Thoracic aorta (tissue), 2 donors: ENCODE results near the gene PAPPA2. TPM values are rescaled to one million over a fixed set of nuclear protein-coding genes. Genes with fewer than 3 reads are reported as not detected.

Experiments used
- ATAC-seq: fragments of 150-250 bp; one replicate; pipeline ENCODE4 v1.8.0; 2017; ENCODE audit warnings: low read depth; ENCODE audit not compliant: insufficient number of reproducible peaks, low FRiP score
- DNase-seq: peaks from one replicate; pipeline ENCODE4 v3.0.0-alpha.2; 2020; ENCODE audit warnings: low spot score
- H3K27ac ChIP-seq, 2 donors: fragments of 200-600 bp; sonication (generic); 1 replicate in 1 of 2; 2 replicates in 1 of 2; pipeline ENCODE4 v1.5.1; 2016; ENCODE audit warnings: mild to moderate bottlenecking in 2 of 2, moderate library complexity in 2 of 2
- H3K27me3 ChIP-seq: fragments of 200-600 bp; sonication (generic); replicated peaks from 2 replicates; pipeline ENCODE4 v1.6.0; 2016; ENCODE audit warnings: mild to moderate bottlenecking; ENCODE audit not compliant: insufficient read depth
- H3K36me3 ChIP-seq: fragments of 200-600 bp; sonication (generic); one replicate; pipeline ENCODE4 v1.5.1; 2016
- H3K4me1 ChIP-seq, 2 donors: fragments of 200-600 bp; sonication (generic); 1 replicate in 1 of 2; 2 replicates in 1 of 2; pipeline versions ENCODE4 v1.5.1 to v1.6.0; 2016; ENCODE audit warnings: low read depth in 2 of 2, mild to moderate bottlenecking in 1 of 2; ENCODE audit not compliant: control insufficient read depth in 1 of 2
- H3K4me3 ChIP-seq: fragments of 200-600 bp; sonication (generic); 2 replicates; pipeline ENCODE4 v1.5.1; 2016; ENCODE audit warnings: mild to moderate bottlenecking
- H3K9me3 ChIP-seq: fragments of 200-600 bp; sonication (generic); 2 replicates; pipeline ENCODE4 v1.5.1; 2016
- total RNA-seq, 2 donors: library from RNA; depleted of rRNA; stranded (reverse); fragments of >200 nt; gene quantifications; one replicate each; pipeline versions ENCODE4 v1.1.0 to v1.2.3, GENCODE V29; 2016
- TF ChIP-seq, protein P1 (sequence below): fragments of 200-600 bp; sonication (generic); IDR thresholded peaks from one replicate; pipeline ENCODE4 v1.5.1; 2019; ENCODE audit warnings: antibody characterized with exemption

Gene PAPPA2
- total RNA-seq, 2 donors from 2014 or later: 1.1 to 2.0 TPM

DNA sequence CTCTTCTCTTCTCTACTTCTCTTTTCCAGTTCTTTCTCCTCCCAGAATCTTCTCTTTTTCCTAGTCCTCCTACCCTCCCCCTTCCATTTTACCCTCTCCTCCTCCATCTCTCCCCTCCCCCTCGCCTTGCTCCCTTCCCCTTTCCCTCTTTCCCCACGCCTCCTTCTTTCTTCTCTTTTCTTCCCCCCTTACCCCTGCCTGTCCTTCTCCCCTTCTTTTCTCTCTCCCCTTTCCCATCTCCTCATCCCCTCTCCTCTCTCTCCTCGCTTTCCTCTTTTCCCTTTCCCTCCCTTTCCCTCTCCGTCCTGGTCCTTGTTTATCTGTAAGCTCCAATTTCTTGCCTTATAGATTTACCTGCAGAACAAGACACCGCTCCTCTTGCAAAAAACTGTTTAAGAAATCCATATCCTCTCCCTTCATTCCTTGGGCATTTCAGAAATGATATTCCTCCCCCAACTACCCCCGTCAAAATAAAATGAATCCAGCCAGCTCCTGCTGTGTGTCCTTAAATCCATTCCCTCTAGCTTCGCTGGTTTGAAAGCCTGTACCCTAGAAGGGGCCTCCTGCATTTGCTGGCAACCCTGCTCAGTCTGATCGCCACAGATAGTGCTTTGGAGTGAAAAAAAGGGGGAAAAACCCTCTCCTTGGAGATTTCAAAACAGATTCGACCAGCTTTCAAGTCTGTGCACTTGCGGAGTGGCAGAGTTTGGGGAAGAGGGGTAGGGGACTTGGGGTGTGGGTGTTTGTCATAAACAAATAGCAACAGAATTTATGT lies 89.4 kb downstream of the PAPPA2 start:
- no peaks in the 10 kb centered on the region for H3K36me3 ChIP-seq
- no peaks in the 10 kb centered on the region for H3K4me1 ChIP-seq
- no peak overlapping the region for H3K27ac ChIP-seq
- TF ChIP-seq, protein P1, sequence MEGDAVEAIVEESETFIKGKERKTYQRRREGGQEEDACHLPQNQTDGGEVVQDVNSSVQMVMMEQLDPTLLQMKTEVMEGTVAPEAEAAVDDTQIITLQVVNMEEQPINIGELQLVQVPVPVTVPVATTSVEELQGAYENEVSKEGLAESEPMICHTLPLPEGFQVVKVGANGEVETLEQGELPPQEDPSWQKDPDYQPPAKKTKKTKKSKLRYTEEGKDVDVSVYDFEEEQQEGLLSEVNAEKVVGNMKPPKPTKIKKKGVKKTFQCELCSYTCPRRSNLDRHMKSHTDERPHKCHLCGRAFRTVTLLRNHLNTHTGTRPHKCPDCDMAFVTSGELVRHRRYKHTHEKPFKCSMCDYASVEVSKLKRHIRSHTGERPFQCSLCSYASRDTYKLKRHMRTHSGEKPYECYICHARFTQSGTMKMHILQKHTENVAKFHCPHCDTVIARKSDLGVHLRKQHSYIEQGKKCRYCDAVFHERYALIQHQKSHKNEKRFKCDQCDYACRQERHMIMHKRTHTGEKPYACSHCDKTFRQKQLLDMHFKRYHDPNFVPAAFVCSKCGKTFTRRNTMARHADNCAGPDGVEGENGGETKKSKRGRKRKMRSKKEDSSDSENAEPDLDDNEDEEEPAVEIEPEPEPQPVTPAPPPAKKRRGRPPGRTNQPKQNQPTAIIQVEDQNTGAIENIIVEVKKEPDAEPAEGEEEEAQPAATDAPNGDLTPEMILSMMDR: no peak
- H3K4me3 ChIP-seq: no peak overlapping the region
- no peaks in the 10 kb centered on the region for H3K27me3 ChIP-seq
- DNase-seq: no peak
- H3K9me3 ChIP-seq: no peaks in the 10 kb centered on the region
- no peak for ATAC-seq

DNA sequence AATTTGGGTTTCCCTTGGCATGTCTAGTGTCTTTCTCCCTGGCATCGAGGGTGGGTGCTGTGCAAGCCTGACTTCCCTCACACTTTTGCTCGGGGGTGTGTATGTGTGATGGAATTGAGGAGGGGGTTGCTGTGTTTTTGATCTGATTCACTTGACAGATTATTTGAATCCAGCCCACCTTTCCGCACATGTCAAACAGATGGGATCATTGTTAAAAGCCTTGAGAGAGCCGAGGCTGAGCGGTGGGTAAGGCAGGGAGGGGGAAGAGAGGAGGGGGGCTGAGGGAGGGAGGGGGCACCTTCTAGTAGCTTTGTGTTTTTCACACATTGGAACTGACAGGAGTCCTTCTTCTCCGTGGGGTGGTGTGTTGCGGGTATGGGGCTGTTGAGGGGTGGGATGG lies 90.0 kb downstream of the PAPPA2 start:
- no peak overlapping the region for H3K4me3 ChIP-seq
- no peaks in the 10 kb centered on the region for H3K4me1 ChIP-seq
- no peak for DNase-seq
- H3K27ac ChIP-seq: no peak overlapping the region
- ATAC-seq: no peak
- H3K9me3 ChIP-seq: no peaks in the 10 kb centered on the region
- no peaks in the 10 kb centered on the region for H3K27me3 ChIP-seq
- no peaks in the 10 kb centered on the region for H3K36me3 ChIP-seq
- TF ChIP-seq, protein P1: no peak

DNA sequence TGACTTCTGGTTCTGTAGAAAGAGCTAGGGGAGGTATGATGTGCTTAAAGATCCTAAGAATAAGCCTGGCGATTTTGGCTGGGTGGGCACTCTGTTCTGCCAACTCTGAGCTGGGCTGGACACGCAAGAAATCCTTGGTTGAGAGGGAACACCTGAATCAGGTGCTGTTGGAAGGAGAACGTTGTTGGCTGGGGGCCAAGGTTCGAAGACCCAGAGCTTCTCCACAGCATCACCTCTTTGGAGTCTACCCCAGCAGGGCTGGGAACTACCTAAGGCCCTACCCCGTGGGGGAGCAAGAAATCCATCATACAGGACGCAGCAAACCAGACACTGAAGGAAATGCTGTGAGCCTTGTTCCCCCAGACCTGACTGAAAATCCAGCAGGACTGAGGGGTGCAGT lies 93.3 kb downstream of the PAPPA2 start:
- Histone ChIP-seq H3K36me3 (no peaks in the 10 kb centered on the region), H3K4me3 (no peak overlapping the region), H3K4me1 (peaks cover 9 to 19% of the 10 kb centered on the region in 2 donors), H3K27me3 (no peaks in the 10 kb centered on the region), H3K9me3 (no peaks in the 10 kb centered on the region), H3K27ac (no peak overlapping the region)
- DNase-seq (no peak), ATAC-seq (no peak)
- TF ChIP-seq, protein P1: no peak

DNA sequence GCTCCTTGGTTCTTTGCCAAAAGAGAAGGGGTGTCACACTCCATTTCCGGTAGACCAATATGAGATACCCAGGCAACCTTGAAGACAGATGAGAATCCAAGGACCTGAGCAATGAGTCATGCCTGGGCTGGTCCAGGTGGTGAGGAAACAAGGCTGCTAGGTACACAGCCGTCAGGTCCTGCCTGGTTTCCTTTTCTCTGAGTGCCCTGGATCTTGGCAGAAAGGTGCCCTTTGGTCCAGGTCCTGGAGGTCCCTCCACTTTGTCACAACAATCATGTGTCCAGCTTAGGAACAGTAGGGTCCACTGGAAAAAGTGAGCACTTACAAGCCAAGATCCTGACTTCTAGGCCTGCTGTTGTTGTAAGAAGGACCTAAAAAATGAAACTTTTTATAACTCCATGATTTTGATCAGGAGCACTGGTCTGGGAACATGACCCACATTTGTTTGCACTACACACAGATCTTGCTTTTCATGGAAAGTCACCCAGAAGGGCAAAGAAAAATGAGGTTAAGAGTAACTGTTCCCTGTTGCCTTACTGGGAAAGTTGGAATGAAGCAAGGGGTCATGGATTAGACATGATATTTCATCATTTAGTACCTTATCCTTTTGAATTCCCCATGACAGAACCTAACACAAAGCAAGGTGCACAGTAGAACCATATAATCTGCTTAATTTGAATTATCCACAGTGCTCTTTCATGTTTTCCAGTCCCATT lies 94.7 kb downstream of the PAPPA2 start:
- H3K27me3 ChIP-seq: no peaks in the 10 kb centered on the region
- no peak overlapping the region for H3K4me3 ChIP-seq
- H3K27ac ChIP-seq: no peak overlapping the region
- TF ChIP-seq, protein P1: no peak
- no peaks in the 10 kb centered on the region for H3K9me3 ChIP-seq
- no peaks in the 10 kb centered on the region for H3K36me3 ChIP-seq
- H3K4me1 ChIP-seq: peaks cover 9 to 19% of the 10 kb centered on the region in 2 donors
- DNase-seq: no peak
- no peak for ATAC-seq

DNA sequence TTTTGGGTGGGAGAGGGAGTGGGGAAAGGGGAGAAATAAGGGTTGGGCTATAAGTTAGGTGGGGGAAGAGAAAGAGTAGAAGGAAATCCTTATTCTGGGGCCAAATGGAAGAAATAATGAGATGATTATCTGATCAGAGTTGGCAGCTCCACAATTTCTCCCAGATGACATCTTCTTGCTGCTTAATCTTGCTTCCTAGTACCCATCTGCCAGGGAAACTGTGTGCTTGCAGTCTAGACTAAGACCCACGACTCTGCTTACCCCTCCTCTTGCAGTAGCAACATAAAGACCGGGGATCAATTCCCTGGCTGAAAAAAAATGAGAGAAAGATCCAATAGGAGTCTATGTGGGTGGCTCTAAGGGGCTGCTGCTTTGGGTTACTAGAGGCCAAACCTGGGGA lies 95.6 kb downstream of the PAPPA2 start:
- H3K9me3 ChIP-seq: no peaks in the 10 kb centered on the region

More for the DNA sequence above, 95.6 kb downstream of the PAPPA2 start:
- H3K27ac ChIP-seq: no peak overlapping the region
- TF ChIP-seq, protein P1: no peak
- H3K4me1 ChIP-seq: peaks cover 9 to 19% of the 10 kb centered on the region in 2 donors
- H3K27me3 ChIP-seq: no peaks in the 10 kb centered on the region
- H3K36me3 ChIP-seq: no peaks in the 10 kb centered on the region
- no peak overlapping the region for H3K4me3 ChIP-seq
- no peak for ATAC-seq
- no peak for DNase-seq
